GM18508 (cell line): ENCODE measurements around the gene KLK6.

Experiments
- ATAC-seq: cut with Tn5 transposase; IDR thresholded peaks from one replicate; pipeline ENCODE4 v1.9.1; 2021; ENCODE audit warnings: moderate number of reproducible peaks; ENCODE audit not compliant: insufficient read depth, unreplicated experiment

The KLK6 gene

GRCh38 chr19:50912727-50913716 lies 56.4 kb downstream of the KLK6 start:
- no peak for ATAC-seq

GRCh38 chr19:50912102-50912599 lies 57.2 kb downstream of the KLK6 start:
- ATAC-seq: no peak

GRCh38 chr19:50911206-50912101 lies 57.9 kb downstream of the KLK6 start, which contains the start of gene KLK4:
Gene KLK4 (minus strand): TSS chr19:50911395. CDS start chr19:50910738, 657 bp downstream.
- ATAC-seq: no peak

- ATAC-seq: no peak
These were observed 58.7 kb downstream of the KLK6 start for GRCh38 chr19:50910722-50911121.

GRCh38 chr19:50909240-50910070 lies 59.9 kb downstream of the KLK6 start:
- ATAC-seq: no peak
